ENCODE results near the gene SLC25A21.
"Not testable (repeated sequence)": the region's sequence is repeated elsewhere in the genome, so short reads cannot be mapped to it uniquely, and the experiment has no call there.

Gene SLC25A21

DNA sequence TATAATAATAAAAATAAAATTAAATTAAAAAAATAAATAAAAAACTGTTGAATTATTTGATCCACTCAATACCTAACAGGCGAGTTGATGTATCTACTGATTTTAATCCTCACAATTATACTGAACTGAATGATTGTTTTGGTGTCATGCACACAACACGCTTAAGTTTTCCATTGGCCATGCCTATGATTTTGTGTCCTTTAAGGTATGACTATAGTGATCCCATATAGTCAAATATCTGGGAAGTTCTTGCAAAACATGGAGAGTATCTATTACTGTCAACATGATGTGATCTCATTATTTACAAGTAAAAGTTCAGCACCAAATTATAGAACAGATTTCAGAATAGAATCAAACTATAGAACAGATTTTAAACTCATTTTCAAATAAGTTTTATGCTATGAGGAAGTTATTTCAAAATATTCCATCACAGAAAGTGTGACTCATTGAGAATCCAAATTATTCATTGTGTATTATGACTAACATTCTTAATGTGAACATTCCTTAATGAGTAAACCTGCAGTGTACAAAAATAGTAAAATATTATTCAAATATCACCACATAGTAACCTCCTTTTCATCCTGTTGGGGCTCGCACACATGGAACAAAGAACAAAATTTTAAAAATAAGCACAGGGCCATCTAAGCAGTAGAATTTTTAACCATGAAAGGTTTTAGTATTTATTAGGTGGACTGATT lies 190.4 kb downstream of the SLC25A21 start:
- Histone ChIP-seq H3K79me2 (ENCODE audit: control insufficient read depth, insufficient read depth, low read length) (no peaks in the 10 kb centered on the region), H2BK15ac (replicated peaks; ENCODE audit: low read depth) (no peak overlapping the region), H2BK5ac (ENCODE audit: low read length) (no peak overlapping the region), H3K27ac (ENCODE audit: low read depth, low read length) (no peak overlapping the region), H3K36me3 (ENCODE audit: control insufficient read depth, insufficient read depth, low read length) (no peaks in the 10 kb centered on the region), H3K23ac (ENCODE audit: low read length) (no peak overlapping the region), H3K4ac (ENCODE audit: low read depth, low read length) (no peak overlapping the region), H3K18ac (ENCODE audit: low read length) (no peak overlapping the region), H3K4me1 (ENCODE audit: control insufficient read depth, low read depth, low read length) (no peaks in the 10 kb centered on the region), H2AK5ac (ENCODE audit: low read length) (no peak overlapping the region), H4K5ac (ENCODE audit: low read length) (no peak overlapping the region), H4K8ac (ENCODE audit: low read depth, low read length) (no peak overlapping the region), H3K27me3 (ENCODE audit: insufficient read depth, low read length, poor library complexity) (no peaks in the 10 kb centered on the region), H2BK120ac (ENCODE audit: low read depth, low read length) (no peak overlapping the region), H3K4me3 (ENCODE audit: low read length) (no peak overlapping the region), H3K79me1 (ENCODE audit: low read length) (no peaks in the 10 kb centered on the region), H3K56ac (ENCODE audit: low read length) (no peak overlapping the region), H3K9ac (ENCODE audit: low read length) (no peak overlapping the region), H3K4me2 (ENCODE audit: low read length) (no peak overlapping the region)
- no peak for DNase-seq
- no CpG with 5 or more reads among the region's 3 CpGs for WGBS (ENCODE audit: extremely low coverage, insufficient coverage, low lambda C conversion rate)

- H4K8ac ChIP-seq (ENCODE audit: low read depth, low read length); H3K9ac ChIP-seq (ENCODE audit: low read length); H3K79me1 ChIP-seq (ENCODE audit: low read length); DNase-seq; H4K5ac ChIP-seq (ENCODE audit: low read length); H3K79me2 ChIP-seq (ENCODE audit: control insufficient read depth, insufficient read depth, low read length); H3K4me2 ChIP-seq (ENCODE audit: low read length); H2BK120ac ChIP-seq (ENCODE audit: low read depth, low read length); H3K27ac ChIP-seq (ENCODE audit: low read depth, low read length); H3K36me3 ChIP-seq (ENCODE audit: control insufficient read depth, insufficient read depth, low read length); H2BK15ac ChIP-seq (replicated peaks; ENCODE audit: low read depth); H3K4ac ChIP-seq (ENCODE audit: low read depth, low read length); H3K4me3 ChIP-seq (ENCODE audit: low read length); H3K23ac ChIP-seq (ENCODE audit: low read length); H3K18ac ChIP-seq (ENCODE audit: low read length); H3K4me1 ChIP-seq (ENCODE audit: control insufficient read depth, low read depth, low read length); H3K27me3 ChIP-seq (ENCODE audit: insufficient read depth, low read length, poor library complexity); H2AK5ac ChIP-seq (ENCODE audit: low read length); H2BK5ac ChIP-seq (ENCODE audit: low read length); H3K56ac ChIP-seq (ENCODE audit: low read length): not testable (repeated sequence)
- no CpG with 5 or more reads among the region's 4 CpGs for WGBS (ENCODE audit: extremely low coverage, insufficient coverage, low lambda C conversion rate)
Observed at GRCh38 chr14:36980413-36980812, 192.0 kb downstream of the SLC25A21 start.

DNA sequence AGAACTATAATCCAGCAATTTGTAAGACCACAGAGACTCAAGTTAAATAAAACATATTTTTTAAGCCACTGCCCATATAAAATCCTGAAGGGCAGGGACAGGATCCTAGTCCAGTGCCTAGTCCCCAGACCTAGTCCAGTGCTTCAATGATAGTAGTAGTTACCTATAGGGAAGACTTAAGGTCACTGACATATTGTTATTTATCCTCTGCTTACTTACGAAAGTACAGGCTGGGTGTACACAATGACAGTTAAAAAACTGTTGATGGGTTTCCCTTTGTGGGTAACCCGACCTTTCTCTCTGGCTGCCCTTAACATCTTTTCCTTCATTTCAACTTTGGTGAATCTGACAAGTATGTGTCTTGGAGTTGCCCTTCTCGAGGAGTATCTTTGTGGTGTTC lies 192.5 kb downstream of the SLC25A21 start:
- Histone ChIP-seq H2AK5ac (ENCODE audit: low read length) (no peak overlapping the region), H3K4me1 (ENCODE audit: control insufficient read depth, low read depth, low read length) (no peaks in the 10 kb centered on the region), H3K4me3 (ENCODE audit: low read length) (no peak overlapping the region), H3K36me3 (ENCODE audit: control insufficient read depth, insufficient read depth, low read length) (no peaks in the 10 kb centered on the region), H3K56ac (ENCODE audit: low read length) (no peak overlapping the region), H3K18ac (ENCODE audit: low read length) (no peak overlapping the region), H3K9ac (ENCODE audit: low read length) (no peak overlapping the region), H3K27ac (ENCODE audit: low read depth, low read length) (no peak overlapping the region), H4K5ac (ENCODE audit: low read length) (no peak overlapping the region), H3K23ac (ENCODE audit: low read length) (no peak overlapping the region), H3K4ac (ENCODE audit: low read depth, low read length) (no peak overlapping the region), H2BK15ac (replicated peaks; ENCODE audit: low read depth) (no peak overlapping the region), H2BK120ac (ENCODE audit: low read depth, low read length) (no peak overlapping the region), H3K79me2 (ENCODE audit: control insufficient read depth, insufficient read depth, low read length) (no peaks in the 10 kb centered on the region), H3K4me2 (ENCODE audit: low read length) (no peak overlapping the region), H3K79me1 (ENCODE audit: low read length) (no peaks in the 10 kb centered on the region), H2BK5ac (ENCODE audit: low read length) (no peak overlapping the region), H4K8ac (ENCODE audit: low read depth, low read length) (no peak overlapping the region), H3K27me3 (ENCODE audit: insufficient read depth, low read length, poor library complexity) (no peaks in the 10 kb centered on the region)
- DNase-seq: no peak
- WGBS (ENCODE audit: extremely low coverage, insufficient coverage, low lambda C conversion rate): no CpG with 5 or more reads among the region's 3 CpGs

DNA sequence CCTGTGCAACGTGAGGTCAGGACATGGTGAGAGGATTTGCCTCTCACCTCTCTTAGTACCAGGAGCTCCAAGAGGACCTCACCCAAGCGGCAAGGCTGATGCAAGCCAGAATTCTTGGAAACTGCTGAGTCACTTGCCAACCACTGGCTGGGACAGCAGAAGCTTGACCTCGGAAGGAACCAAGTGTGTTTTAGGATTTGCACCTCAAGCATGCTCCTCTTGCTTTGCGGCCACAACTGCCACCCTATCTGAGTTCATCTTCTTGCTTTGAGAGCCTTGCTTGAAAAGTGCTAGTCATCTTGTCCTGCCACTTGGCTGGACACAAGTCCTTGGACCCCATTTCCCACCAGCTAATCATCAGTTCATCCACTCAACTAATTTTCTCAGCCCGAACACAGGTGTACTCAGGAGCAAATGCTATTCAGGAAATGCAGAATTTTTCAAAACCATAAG lies 195.8 kb downstream of the SLC25A21 start:
- Histone ChIP-seq H3K56ac (ENCODE audit: low read length) (no peak overlapping the region), H3K9ac (ENCODE audit: low read length) (no peak overlapping the region), H3K79me1 (ENCODE audit: low read length) (no peaks in the 10 kb centered on the region), H2BK120ac (ENCODE audit: low read depth, low read length) (no peak overlapping the region), H2BK5ac (ENCODE audit: low read length) (no peak overlapping the region), H3K27ac (ENCODE audit: low read depth, low read length) (no peak overlapping the region), H4K5ac (ENCODE audit: low read length) (no peak overlapping the region), H3K4ac (ENCODE audit: low read depth, low read length) (no peak overlapping the region), H3K4me3 (ENCODE audit: low read length) (no peak overlapping the region), H3K36me3 (ENCODE audit: control insufficient read depth, insufficient read depth, low read length) (no peaks in the 10 kb centered on the region), H3K4me2 (ENCODE audit: low read length) (no peak overlapping the region), H3K27me3 (ENCODE audit: insufficient read depth, low read length, poor library complexity) (no peaks in the 10 kb centered on the region), H3K23ac (ENCODE audit: low read length) (no peak overlapping the region), H2AK5ac (ENCODE audit: low read length) (no peak overlapping the region), H2BK15ac (replicated peaks; ENCODE audit: low read depth) (no peak overlapping the region), H3K79me2 (ENCODE audit: control insufficient read depth, insufficient read depth, low read length) (no peaks in the 10 kb centered on the region), H4K8ac (ENCODE audit: low read depth, low read length) (no peak overlapping the region), H3K18ac (ENCODE audit: low read length) (no peak overlapping the region), H3K4me1 (ENCODE audit: control insufficient read depth, low read depth, low read length) (no peaks in the 10 kb centered on the region)
- no CpG with 5 or more reads among the region's 5 CpGs for WGBS (ENCODE audit: extremely low coverage, insufficient coverage, low lambda C conversion rate)
- peak; percentile 71 for DNase-seq

DNA sequence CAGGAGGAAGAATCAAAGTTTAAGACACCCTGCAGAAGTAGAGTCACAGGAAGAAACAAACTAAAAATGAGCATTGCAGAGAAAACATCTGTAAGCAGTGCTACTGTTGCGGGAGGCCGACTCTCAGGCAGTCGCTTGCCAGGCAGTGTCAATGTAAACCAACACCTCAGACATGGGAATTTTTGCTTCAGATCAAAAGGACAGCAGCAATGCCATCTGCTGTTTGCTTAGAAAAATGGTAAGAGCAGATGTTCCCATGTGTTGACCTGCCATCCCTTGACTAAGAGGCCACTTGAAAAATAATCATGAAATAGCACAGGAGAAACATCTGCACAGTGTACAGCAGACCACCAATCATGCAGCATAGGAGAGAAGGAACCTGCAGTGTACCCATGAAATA lies 196.6 kb downstream of the SLC25A21 start:
- Histone ChIP-seq H3K4me1 (ENCODE audit: control insufficient read depth, low read depth, low read length) (no peaks in the 10 kb centered on the region), H3K4me2 (ENCODE audit: low read length) (no peak overlapping the region), H4K5ac (ENCODE audit: low read length) (no peak overlapping the region), H3K4ac (ENCODE audit: low read depth, low read length) (no peak overlapping the region), H3K9ac (ENCODE audit: low read length) (no peak overlapping the region), H3K36me3 (ENCODE audit: control insufficient read depth, insufficient read depth, low read length) (no peaks in the 10 kb centered on the region), H3K18ac (ENCODE audit: low read length) (no peak overlapping the region), H3K79me1 (ENCODE audit: low read length) (no peaks in the 10 kb centered on the region), H4K8ac (ENCODE audit: low read depth, low read length) (no peak overlapping the region), H3K27ac (ENCODE audit: low read depth, low read length) (no peak overlapping the region), H3K56ac (ENCODE audit: low read length) (no peak overlapping the region), H3K23ac (ENCODE audit: low read length) (no peak overlapping the region), H2AK5ac (ENCODE audit: low read length) (no peak overlapping the region), H3K4me3 (ENCODE audit: low read length) (no peak overlapping the region), H3K79me2 (ENCODE audit: control insufficient read depth, insufficient read depth, low read length) (no peaks in the 10 kb centered on the region), H2BK120ac (ENCODE audit: low read depth, low read length) (no peak overlapping the region), H2BK5ac (ENCODE audit: low read length) (no peak overlapping the region), H3K27me3 (ENCODE audit: insufficient read depth, low read length, poor library complexity) (no peaks in the 10 kb centered on the region), H2BK15ac (replicated peaks; ENCODE audit: low read depth) (no peak overlapping the region)
- no CpG with 5 or more reads among the region's 3 CpGs for WGBS (ENCODE audit: extremely low coverage, insufficient coverage, low lambda C conversion rate)
- DNase-seq: peak; percentile 71

DNA sequence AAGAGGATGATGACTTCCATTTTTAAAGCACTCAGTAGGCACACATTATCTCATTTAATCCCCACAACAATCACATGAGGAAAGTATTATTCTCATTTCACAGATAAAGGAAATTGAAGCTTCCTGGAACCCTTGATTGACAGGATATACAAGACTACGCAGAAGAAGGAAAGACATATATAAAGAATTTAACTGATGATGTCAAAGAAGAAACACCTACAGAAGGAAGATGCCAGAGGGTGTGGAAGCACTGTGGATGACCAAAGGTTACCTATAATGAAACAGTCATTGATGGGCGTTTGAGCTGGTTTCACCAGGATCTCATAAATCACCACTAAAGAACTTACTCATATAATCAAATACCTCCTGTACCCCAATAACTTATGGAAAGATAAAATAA lies 197.4 kb downstream of the SLC25A21 start:
- H4K5ac ChIP-seq (ENCODE audit: low read length): no peak overlapping the region
- no peaks in the 10 kb centered on the region for H3K4me1 ChIP-seq (ENCODE audit: control insufficient read depth, low read depth, low read length)
- H3K27me3 ChIP-seq (ENCODE audit: insufficient read depth, low read length, poor library complexity): no peaks in the 10 kb centered on the region
- no peak overlapping the region for H3K23ac ChIP-seq (ENCODE audit: low read length)
- H3K36me3 ChIP-seq (ENCODE audit: control insufficient read depth, insufficient read depth, low read length): no peaks in the 10 kb centered on the region
- H4K8ac ChIP-seq (ENCODE audit: low read depth, low read length): no peak overlapping the region
- no peak overlapping the region for H2BK15ac ChIP-seq (replicated peaks; ENCODE audit: low read depth)
- no peak overlapping the region for H3K4me2 ChIP-seq (ENCODE audit: low read length)
- no peaks in the 10 kb centered on the region for H3K79me2 ChIP-seq (ENCODE audit: control insufficient read depth, insufficient read depth, low read length)
- H3K18ac ChIP-seq (ENCODE audit: low read length): no peak overlapping the region
- H3K4ac ChIP-seq (ENCODE audit: low read depth, low read length): no peak overlapping the region
- H3K9ac ChIP-seq (ENCODE audit: low read length): no peak overlapping the region
- H2BK5ac ChIP-seq (ENCODE audit: low read length): no peak overlapping the region
- WGBS (ENCODE audit: extremely low coverage, insufficient coverage, low lambda C conversion rate): no CpG with 5 or more reads among the region's 2 CpGs
- no peaks in the 10 kb centered on the region for H3K79me1 ChIP-seq (ENCODE audit: low read length)
- DNase-seq: no peak
- no peak overlapping the region for H3K27ac ChIP-seq (ENCODE audit: low read depth, low read length)
- no peak overlapping the region for H2AK5ac ChIP-seq (ENCODE audit: low read length)
- H3K4me3 ChIP-seq (ENCODE audit: low read length): no peak overlapping the region
- no peak overlapping the region for H2BK120ac ChIP-seq (ENCODE audit: low read depth, low read length)
- no peak overlapping the region for H3K56ac ChIP-seq (ENCODE audit: low read length)
